SU-DHL-6 (cell line): ENCODE data around the gene UTF1.

Experiments used
- H2AFZ ChIP-seq: fragments of 200-600 bp; sonication (generic); 2 replicates; pipeline ENCODE4 v1.6.1; 2014; ENCODE audit warnings: low read depth, mild to moderate bottlenecking, moderate library complexity, mixed read lengths, antibody characterized with exemption, low read length; ENCODE audit not compliant: severe bottlenecking
- H3F3A ChIP-seq: fragments of 200-600 bp; shearing (Covaris generic); 2 replicates; pipeline ENCODE4 v1.6.0; 2016; ENCODE audit warnings: antibody characterized with exemption, mild to moderate bottlenecking; ENCODE audit not compliant: insufficient read depth
- H3K27ac ChIP-seq: fragments of 200-600 bp; sonication (generic); 2 replicates; pipeline ENCODE4 v1.5.1; 2016; ENCODE audit warnings: low read depth, mild to moderate bottlenecking, low read length, moderate library complexity, mixed read lengths
- H3K27me3 ChIP-seq: fragments of 200-600 bp; sonication (generic), shearing (Covaris generic); 2 replicates; pipeline ENCODE4 v1.6.0; 2014; ENCODE audit warnings: mild to moderate bottlenecking, low read length
- H3K36me3 ChIP-seq: fragments of 200-600 bp; sonication (generic); 2 replicates; pipeline ENCODE4 v1.6.1; 2014; ENCODE audit warnings: mild to moderate bottlenecking, low read length, mixed read lengths
- H3K4me2 ChIP-seq: fragments of 300-600, 200-600 bp; shearing (Covaris generic), sonication (generic); 2 replicates; pipeline ENCODE4 v1.6.0; 2014; ENCODE audit warnings: low read length, low read depth, mild to moderate bottlenecking; ENCODE audit not compliant: poor library complexity, severe bottlenecking
- H3K4me3 ChIP-seq: fragments of 200-600 bp; sonication (generic); 2 replicates; pipeline ENCODE4 v1.5.1; 2014; ENCODE audit warnings: antibody characterized with exemption, low read length, mild to moderate bottlenecking, mixed read lengths; ENCODE audit not compliant: insufficient read depth, poor library complexity, severe bottlenecking
- H3K79me2 ChIP-seq: fragments of 200-600 bp; sonication (generic); 2 replicates; pipeline ENCODE4 v1.6.1; 2014; ENCODE audit warnings: mild to moderate bottlenecking, low read length, moderate library complexity; ENCODE audit not compliant: insufficient read depth
- H3K9ac ChIP-seq: fragments of 200-600 bp; sonication (generic); 2 replicates; pipeline ENCODE4 v1.7.0; 2014; ENCODE audit warnings: mild to moderate bottlenecking, low read length
- H3K9me2 ChIP-seq: fragments of 200-600 bp; sonication (generic); replicated peaks from 2 replicates; pipeline ENCODE4 v1.6.1; 2014; ENCODE audit warnings: low read length; ENCODE audit not compliant: insufficient read depth
- H3K9me3 ChIP-seq: fragments of 200-600 bp; sonication (generic); 2 replicates; pipeline ENCODE4 v1.6.1; 2014; ENCODE audit warnings: low read length, mixed read lengths; ENCODE audit not compliant: insufficient read depth
- H4K20me1 ChIP-seq: fragments of 200-600 bp; sonication (generic); 2 replicates; pipeline ENCODE4 v1.6.1; 2014; ENCODE audit warnings: low read depth, mild to moderate bottlenecking, antibody characterized with exemption, low read length, moderate library complexity, mixed read lengths
- CTCF ChIP-seq: fragments of 200-600 bp; sonication (generic); IDR thresholded peaks from one replicate; pipeline ENCODE4 v1.5.1; 2017; ENCODE audit warnings: antibody characterized with exemption, mild to moderate bottlenecking, low read length, moderate library complexity; ENCODE audit not compliant: insufficient read depth, poor library complexity, severe bottlenecking
- EZH2phosphoT487 ChIP-seq: fragments of 200-600 bp; sonication (generic), shearing (Covaris generic); conservative IDR thresholded peaks from 2 replicates; pipeline ENCODE4 v1.6.1; 2018; ENCODE audit warnings: mild to moderate bottlenecking, antibody characterized with exemption, low read length, moderate library complexity, mixed read lengths

The UTF1 gene

GRCh38 chr10:133242611-133243356, 12.8 kb downstream of the UTF1 start:
- no peaks in the 10 kb centered on the region for H3F3A ChIP-seq
- no peak overlapping the region for H3K9ac ChIP-seq
- no peak overlapping the region for H3K27ac ChIP-seq
- no peak overlapping the region for H3K4me2 ChIP-seq
- no peaks in the 10 kb centered on the region for H3K27me3 ChIP-seq
- no peak overlapping the region for H3K4me3 ChIP-seq
- H3K79me2 ChIP-seq = no peaks in the 10 kb centered on the region
- no peaks in the 10 kb centered on the region for H3K9me3 ChIP-seq
- H3K36me3 ChIP-seq = no peaks in the 10 kb centered on the region
- no peak for TF ChIP-seq CTCF
- no peak overlapping the region for H2AFZ ChIP-seq
- H3K9me2 ChIP-seq = no peaks in the 10 kb centered on the region
- H4K20me1 ChIP-seq = no peaks in the 10 kb centered on the region

- no peak overlapping the region for H3K4me3 ChIP-seq
- H3K27me3 ChIP-seq = no peaks in the 10 kb centered on the region
- H3K9ac ChIP-seq = no peak overlapping the region
- H3K27ac ChIP-seq = no peak overlapping the region
- H3F3A ChIP-seq = no peaks in the 10 kb centered on the region
- no peak overlapping the region for H3K4me2 ChIP-seq
- H4K20me1 ChIP-seq = no peaks in the 10 kb centered on the region
- no peaks in the 10 kb centered on the region for H3K36me3 ChIP-seq
- TF ChIP-seq CTCF (no peak), EZH2phosphoT487 (no peak)
- no peak overlapping the region for H2AFZ ChIP-seq
- H3K79me2 ChIP-seq = no peaks in the 10 kb centered on the region
- H3K9me2 ChIP-seq = no peaks in the 10 kb centered on the region
- no peaks in the 10 kb centered on the region for H3K9me3 ChIP-seq
Measured at GRCh38 chr10:133243593-133243992, 13.6 kb downstream of the UTF1 start.

- H3K9me2 ChIP-seq = no peaks in the 10 kb centered on the region
Measured at GRCh38 chr10:133245439-133246235, 15.6 kb downstream of the UTF1 start.

More at GRCh38 chr10:133245439-133246235, 15.6 kb downstream of the UTF1 start:
- no peaks in the 10 kb centered on the region for H3K27me3 ChIP-seq
- no peak overlapping the region for H2AFZ ChIP-seq
- no peak overlapping the region for H3K27ac ChIP-seq
- no peak for TF ChIP-seq EZH2phosphoT487
- no peak for TF ChIP-seq CTCF
- no peak overlapping the region for H3K4me3 ChIP-seq
- H3K79me2 ChIP-seq = no peaks in the 10 kb centered on the region
- no peaks in the 10 kb centered on the region for H3K9me3 ChIP-seq
- H3K9ac ChIP-seq = no peak overlapping the region
- H3K4me2 ChIP-seq = no peak overlapping the region
- H4K20me1 ChIP-seq = no peaks in the 10 kb centered on the region
- H3F3A ChIP-seq = no peaks in the 10 kb centered on the region
- H3K36me3 ChIP-seq = no peaks in the 10 kb centered on the region
